A673 (cell line): ENCODE measurements around the gene VWA2. TPM values are rescaled to one million over a fixed set of nuclear protein-coding genes. Genes with fewer than 3 reads are reported as not detected.

Source experiments
- BruUV-seq: library from RNA; stranded (reverse); fragments of 400-500 nt; replicated peaks from 2 replicates; lab custom pipeline; 2021; lab: Mats Ljungman, UMichigan
- CTCF ChIA-PET: fragments of 300-600 bp; sonication (Branson Sonifier 250); formaldehyde crosslinking; loops from one replicate; lab custom pipeline; 2022; ENCODE audit warnings: antibody characterized with exemption; lab: Charles Lee
- POLR2A ChIA-PET: fragments of 300-600 bp; sonication (Branson Sonifier 250); formaldehyde crosslinking; loops from one replicate; lab custom pipeline; 2022; ENCODE audit warnings: antibody characterized with exemption; ENCODE audit not compliant: low non-redundant PET; lab: Charles Lee
- DNase-seq: peaks from one replicate; pipeline ENCODE4 v3.0.0-alpha.2; 2015; ENCODE audit warnings: low spot score
- H3K27ac ChIP-seq: fragments of 200-600 bp; sonication (generic); 2 replicates; pipeline ENCODE4 v1.5.1; 2016; ENCODE audit warnings: mixed run types, low read depth, mild to moderate bottlenecking, mixed read lengths, antibody characterized with exemption, low read length; ENCODE audit not compliant: poor library complexity, severe bottlenecking
- H3K27me3 ChIP-seq: fragments of 200-600 bp; sonication (generic); replicated peaks from 2 replicates; pipeline ENCODE4 v1.6.1; 2017; ENCODE audit warnings: mixed run types, low read depth, mild to moderate bottlenecking, mixed read lengths, antibody characterized with exemption, low read length; ENCODE audit not compliant: insufficient read depth, poor library complexity
- H3K36me3 ChIP-seq: fragments of 200-600 bp; sonication (generic); 2 replicates; pipeline ENCODE4 v1.6.1; 2016; ENCODE audit warnings: mixed run types, mild to moderate bottlenecking, mixed read lengths, antibody characterized with exemption, low read length; ENCODE audit not compliant: insufficient read depth, poor library complexity, severe bottlenecking
- H3K4me1 ChIP-seq: fragments of 200-600 bp; sonication (generic); 2 replicates; pipeline ENCODE4 v1.6.1; 2017; ENCODE audit warnings: mixed run types, mild to moderate bottlenecking, mixed read lengths, antibody characterized with exemption, low read length; ENCODE audit not compliant: insufficient read depth, poor library complexity, severe bottlenecking
- H3K4me3 ChIP-seq: fragments of 200-600 bp; sonication (generic); 2 replicates; pipeline ENCODE4 v1.5.1; 2016; ENCODE audit warnings: low read depth, mixed run types, mild to moderate bottlenecking, mixed read lengths, low read length; ENCODE audit not compliant: poor library complexity, severe bottlenecking
- H3K9me3 ChIP-seq: fragments of 200-600 bp; sonication (generic); 2 replicates; pipeline ENCODE4 v1.6.1; 2016; ENCODE audit warnings: mixed run types, low read depth, mild to moderate bottlenecking, mixed read lengths, antibody characterized with exemption, low read length; ENCODE audit not compliant: poor library complexity, severe bottlenecking
- EZH2 ChIP-seq: fragments of 200-600 bp; sonication (generic); IDR thresholded peaks from 2 replicates; pipeline ENCODE4 v1.6.1; 2017; ENCODE audit warnings: borderline replicate concordance, low read depth, mild to moderate bottlenecking, mixed read lengths, antibody characterized with exemption, low read length; ENCODE audit not compliant: poor library complexity, severe bottlenecking
- intact Hi-C: fragments of 100-400 bp; cut with micrococcal nuclease; formaldehyde crosslinking; loops from one replicate; pipeline ENCODE4 v1.10.0; 2022; ENCODE audit not compliant: unreplicated experiment
- total RNA-seq: library from RNA; stranded (reverse); gene quantifications from 2 replicates; pipeline ENCODE4 v1.2.3, GENCODE V29; 2021
- TF ChIP-seq, protein P1 (sequence below): fragments of 300-800, 200-600 bp; sonication (generic); conservative IDR thresholded peaks from 2 replicates; pipeline ENCODE4 v1.5.1; 2017; ENCODE audit warnings: low read depth, mild to moderate bottlenecking, antibody characterized with exemption, low read length, moderate library complexity, mixed read lengths

Gene VWA2
- total RNA-seq, 1 experiment from 2014 or later = not detected

GRCh38 chr10:114301177-114301576, 62.1 kb downstream of the VWA2 start:
- H3K27ac ChIP-seq = no peak overlapping the region
- no peaks in the 10 kb centered on the region for H3K36me3 ChIP-seq
- intact Hi-C loops = loop anchor here (5.0 to 10.0 kb wide), 2 partner anchors 134 to 481 kb away; no protein-coding TSS in a partner anchor
- CTCF ChIA-PET = no interaction called here
- H3K27me3 ChIP-seq = no peaks in the 10 kb centered on the region
- no peak overlapping the region for H3K4me3 ChIP-seq
- POLR2A ChIA-PET = no interaction called here
- H3K4me1 ChIP-seq = peaks cover 7% of the 10 kb centered on the region
- no peak for DNase-seq
- BruUV-seq = no TSS peak
- H3K9me3 ChIP-seq = no peaks in the 10 kb centered on the region
- TF ChIP-seq EZH2 = no peak
- TF ChIP-seq, protein P1, sequence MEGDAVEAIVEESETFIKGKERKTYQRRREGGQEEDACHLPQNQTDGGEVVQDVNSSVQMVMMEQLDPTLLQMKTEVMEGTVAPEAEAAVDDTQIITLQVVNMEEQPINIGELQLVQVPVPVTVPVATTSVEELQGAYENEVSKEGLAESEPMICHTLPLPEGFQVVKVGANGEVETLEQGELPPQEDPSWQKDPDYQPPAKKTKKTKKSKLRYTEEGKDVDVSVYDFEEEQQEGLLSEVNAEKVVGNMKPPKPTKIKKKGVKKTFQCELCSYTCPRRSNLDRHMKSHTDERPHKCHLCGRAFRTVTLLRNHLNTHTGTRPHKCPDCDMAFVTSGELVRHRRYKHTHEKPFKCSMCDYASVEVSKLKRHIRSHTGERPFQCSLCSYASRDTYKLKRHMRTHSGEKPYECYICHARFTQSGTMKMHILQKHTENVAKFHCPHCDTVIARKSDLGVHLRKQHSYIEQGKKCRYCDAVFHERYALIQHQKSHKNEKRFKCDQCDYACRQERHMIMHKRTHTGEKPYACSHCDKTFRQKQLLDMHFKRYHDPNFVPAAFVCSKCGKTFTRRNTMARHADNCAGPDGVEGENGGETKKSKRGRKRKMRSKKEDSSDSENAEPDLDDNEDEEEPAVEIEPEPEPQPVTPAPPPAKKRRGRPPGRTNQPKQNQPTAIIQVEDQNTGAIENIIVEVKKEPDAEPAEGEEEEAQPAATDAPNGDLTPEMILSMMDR = no peak

GRCh38 chr10:114301951-114302710, 63.1 kb downstream of the VWA2 start:
- DNase-seq = no peak
- no peak overlapping the region for H3K27ac ChIP-seq
- ChIA-PET CTCF (no interaction called here), POLR2A (no interaction called here)
- H3K9me3 ChIP-seq = no peaks in the 10 kb centered on the region
- intact Hi-C loops = loop anchor here (5.0 to 10.0 kb wide), 2 partner anchors 133 to 480 kb away; no protein-coding TSS in a partner anchor
- H3K4me3 ChIP-seq = no peak overlapping the region
- H3K36me3 ChIP-seq = no peaks in the 10 kb centered on the region
- H3K27me3 ChIP-seq = no peaks in the 10 kb centered on the region
- TF ChIP-seq, protein P1 = no peak
- TF ChIP-seq EZH2 = no peak
- peaks cover 7% of the 10 kb centered on the region for H3K4me1 ChIP-seq
- no TSS peak for BruUV-seq

- DNase-seq = no peak
- no TSS peak for BruUV-seq
- intact Hi-C loops = loop anchor here (5.0 to 10.0 kb wide), 2 partner anchors 131 to 479 kb away; no protein-coding TSS in a partner anchor
- no peak overlapping the region for H3K4me3 ChIP-seq
- H3K27me3 ChIP-seq = no peaks in the 10 kb centered on the region
- peaks cover 7% of the 10 kb centered on the region for H3K4me1 ChIP-seq
- no peak overlapping the region for H3K27ac ChIP-seq
- H3K9me3 ChIP-seq = no peaks in the 10 kb centered on the region
- TF ChIP-seq EZH2 = no peak
- POLR2A ChIA-PET = no interaction called here
- no peaks in the 10 kb centered on the region for H3K36me3 ChIP-seq
- CTCF ChIA-PET = interaction anchor here (0.5 to 2.1 kb wide), 13 partner anchors 13 to 826 kb away, joined by 3 to 10 read pairs (median 5); no protein-coding TSS in a partner anchor
These were observed 64.5 kb downstream of the VWA2 start for GRCh38 chr10:114303556-114303955.
